HCT116 (cell line): ENCODE data around the gene ADAMTS15.

Experiments used
- EZH2phosphoT487 ChIP-seq: fragments of 200-600 bp; IDR thresholded peaks from 2 replicates; pipeline ENCODE4 v1.6.1; 2018; ENCODE audit warnings: antibody characterized with exemption, borderline replicate concordance
- SIN3A ChIP-seq: IDR thresholded peaks from 2 replicates; pipeline ENCODE4 v1.6.1; 2012; ENCODE audit warnings: low read depth
- SRF ChIP-seq: IDR thresholded peaks from 2 replicates; pipeline ENCODE4 v1.6.1; 2012; ENCODE audit warnings: low read depth
- ZNF274 ChIP-seq: fragments of 200-500 bp; sonication (Bioruptor generic); IDR thresholded peaks from 2 replicates; pipeline ENCODE4 v1.6.1; 2014; ENCODE audit warnings: mild to moderate bottlenecking, low read depth, low read length, inconsistent platforms
- TF ChIP-seq, protein P1 (sequence below), 3 experiments: fragments of 200-600 bp in 1 of 3; sonication (generic) in 1 of 3; IDR thresholded peaks in 2 of 3; conservative IDR thresholded peaks in 1 of 3; 2 replicates each; pipeline ENCODE4 v1.5.1; 2012 to 2017; ENCODE audit warnings: low read depth in 2 of 3, low read length in 2 of 3, antibody characterized with exemption in 1 of 3, borderline replicate concordance in 1 of 3, control low read depth in 1 of 3, mild to moderate bottlenecking in 1 of 3, mixed read lengths in 1 of 3, mixed run types in 1 of 3, moderate library complexity in 1 of 3; ENCODE audit not compliant: insufficient read depth in 1 of 3

GRCh38 chr11:130476200-130476921 is 27.9 kb downstream of the ADAMTS15 start:
- TF ChIP-seq, protein P1, sequence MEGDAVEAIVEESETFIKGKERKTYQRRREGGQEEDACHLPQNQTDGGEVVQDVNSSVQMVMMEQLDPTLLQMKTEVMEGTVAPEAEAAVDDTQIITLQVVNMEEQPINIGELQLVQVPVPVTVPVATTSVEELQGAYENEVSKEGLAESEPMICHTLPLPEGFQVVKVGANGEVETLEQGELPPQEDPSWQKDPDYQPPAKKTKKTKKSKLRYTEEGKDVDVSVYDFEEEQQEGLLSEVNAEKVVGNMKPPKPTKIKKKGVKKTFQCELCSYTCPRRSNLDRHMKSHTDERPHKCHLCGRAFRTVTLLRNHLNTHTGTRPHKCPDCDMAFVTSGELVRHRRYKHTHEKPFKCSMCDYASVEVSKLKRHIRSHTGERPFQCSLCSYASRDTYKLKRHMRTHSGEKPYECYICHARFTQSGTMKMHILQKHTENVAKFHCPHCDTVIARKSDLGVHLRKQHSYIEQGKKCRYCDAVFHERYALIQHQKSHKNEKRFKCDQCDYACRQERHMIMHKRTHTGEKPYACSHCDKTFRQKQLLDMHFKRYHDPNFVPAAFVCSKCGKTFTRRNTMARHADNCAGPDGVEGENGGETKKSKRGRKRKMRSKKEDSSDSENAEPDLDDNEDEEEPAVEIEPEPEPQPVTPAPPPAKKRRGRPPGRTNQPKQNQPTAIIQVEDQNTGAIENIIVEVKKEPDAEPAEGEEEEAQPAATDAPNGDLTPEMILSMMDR (IDR thresholded peaks at IDR 0.05 in 2 of 3, conservative IDR thresholded peaks at IDR 0.05 in 1 of 3; ENCODE audit: borderline replicate concordance in 1 of 3, insufficient read depth in 1 of 3, low read depth in 2 of 3, low read length in 2 of 3), result no peak
- TF ChIP-seq SRF (no peak), ZNF274 (no peak), EZH2phosphoT487 (no peak), SIN3A (no peak)
